ENCODE results near the gene CAPN13.

CAPN13 gene

DNA sequence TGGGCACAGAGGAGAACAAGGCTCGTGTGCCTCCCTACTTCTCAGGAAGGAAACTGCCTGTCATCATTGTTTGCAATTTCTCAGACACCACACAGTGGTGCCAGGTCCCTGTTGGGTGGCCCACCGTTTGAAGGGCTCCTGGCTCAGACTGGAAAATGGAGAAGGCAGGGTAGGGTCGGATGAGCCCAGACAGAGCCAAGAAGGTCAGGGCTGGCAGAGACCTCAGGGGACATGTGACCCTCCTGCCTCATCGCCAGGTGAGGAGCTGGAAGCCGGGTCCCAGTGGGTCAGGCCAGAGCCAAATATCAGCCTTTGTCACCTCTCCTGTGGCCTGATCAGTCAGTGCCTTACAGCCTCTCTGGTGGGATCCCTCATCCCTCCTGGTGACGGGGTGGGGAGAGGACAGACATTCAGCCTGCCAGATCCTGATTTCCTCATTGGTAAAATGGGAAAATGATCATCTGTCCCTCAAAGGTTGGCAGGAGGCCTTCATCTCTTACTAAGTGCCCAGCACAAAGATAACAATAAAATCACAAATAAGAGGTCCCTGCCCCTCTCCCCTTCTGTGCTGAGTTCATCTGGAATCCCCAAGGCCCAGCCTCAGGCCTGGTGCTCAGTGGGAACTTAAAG, 117.6 kb downstream of the CAPN13 start:
- H3K27ac ChIP-seq = no peak overlapping the region
- no peak for DNase-seq (ENCODE audit: low read depth, low spot score)

DNA sequence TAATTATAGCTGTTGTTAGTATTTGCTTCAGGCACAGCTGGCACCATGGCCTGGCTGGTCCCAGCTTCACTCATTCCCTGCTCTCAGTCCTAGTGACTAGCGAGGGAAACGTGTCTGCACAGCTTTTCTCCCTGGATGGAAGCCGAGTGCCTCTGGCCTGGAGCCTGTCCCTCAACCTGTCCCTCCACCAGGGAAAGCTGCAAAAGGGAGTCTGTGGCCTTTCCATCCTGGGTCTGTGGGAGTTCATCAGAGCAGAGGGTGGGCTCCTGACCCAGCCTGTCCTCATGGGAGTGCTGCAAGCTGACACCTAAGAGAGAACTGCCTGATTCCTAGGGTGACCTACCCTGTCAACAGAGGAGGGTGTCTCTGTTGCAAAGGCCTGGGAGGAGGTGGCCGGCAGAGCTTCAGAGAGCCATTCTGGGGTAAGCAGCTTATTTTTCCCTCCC, 118.3 kb downstream of the CAPN13 start:
- H3K27ac ChIP-seq = no peak overlapping the region
- no peak for DNase-seq (ENCODE audit: low read depth, low spot score)

DNA sequence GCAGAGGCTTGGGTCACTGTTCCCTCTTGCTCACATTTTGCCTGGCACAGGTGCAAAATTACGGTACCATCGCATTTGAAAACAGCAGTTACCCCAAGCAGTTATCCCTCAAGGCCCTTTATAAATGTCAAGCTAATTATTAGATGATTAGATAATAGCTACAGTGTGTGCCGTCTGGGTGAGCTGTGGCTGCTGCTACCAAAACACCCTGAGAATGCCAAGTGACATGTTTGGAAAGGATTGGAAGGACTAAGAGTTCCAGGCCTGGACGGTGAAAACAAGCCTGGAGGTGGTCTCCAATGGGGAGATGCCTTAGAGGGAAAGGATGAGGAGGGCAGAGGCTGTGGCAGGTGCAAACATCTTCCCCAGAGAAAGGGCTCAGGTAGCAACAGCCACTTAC, 120.6 kb downstream of the CAPN13 start:
- no peak overlapping the region for H3K27ac ChIP-seq
- no peak for DNase-seq (ENCODE audit: low read depth, low spot score)

DNA sequence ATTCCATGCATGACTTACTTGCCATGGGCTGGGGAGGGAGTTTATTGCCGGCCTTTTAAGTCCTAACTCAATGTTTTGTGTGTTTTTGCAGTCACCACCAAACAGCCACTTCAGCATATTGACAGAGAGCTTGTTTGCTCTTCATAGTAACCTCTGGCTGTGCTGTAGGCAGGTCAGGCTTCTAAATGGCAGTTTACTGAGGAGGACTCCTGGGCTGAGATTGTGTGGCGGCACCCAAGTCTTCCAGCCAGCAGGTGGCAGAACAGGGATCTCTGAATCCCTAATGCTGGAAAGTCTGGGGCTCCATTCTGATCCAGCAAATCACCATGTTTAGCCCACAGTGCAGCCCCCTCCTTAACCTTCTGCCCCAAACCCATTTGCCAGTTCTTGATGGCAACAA, 121.2 kb downstream of the CAPN13 start:
- no peak for DNase-seq (ENCODE audit: low read depth, low spot score)

DNA sequence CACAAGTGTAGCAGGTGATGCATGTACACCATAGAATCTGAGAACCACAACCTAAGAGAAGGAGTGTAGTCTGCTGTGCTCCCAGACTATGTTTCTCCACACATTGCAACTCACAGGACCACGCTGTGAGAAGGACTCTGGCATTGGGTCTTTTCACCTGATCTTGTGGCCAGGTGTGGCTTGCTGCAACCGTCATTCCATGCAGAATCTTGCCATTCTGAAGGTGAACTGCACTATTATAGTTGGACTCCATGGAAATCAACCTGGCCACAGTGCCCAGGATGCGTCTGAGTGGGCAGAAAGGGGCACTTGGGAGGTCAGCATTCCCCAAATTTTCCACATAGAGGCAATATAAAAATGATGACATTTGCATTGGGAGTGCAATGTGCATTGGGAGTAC, 122.2 kb downstream of the CAPN13 start:
- no peak overlapping the region for H3K27ac ChIP-seq
- DNase-seq (ENCODE audit: low read depth, low spot score) = no peak

More for the DNA sequence above, 121.2 kb downstream of the CAPN13 start:
- H3K27ac ChIP-seq = no peak overlapping the region

DNA sequence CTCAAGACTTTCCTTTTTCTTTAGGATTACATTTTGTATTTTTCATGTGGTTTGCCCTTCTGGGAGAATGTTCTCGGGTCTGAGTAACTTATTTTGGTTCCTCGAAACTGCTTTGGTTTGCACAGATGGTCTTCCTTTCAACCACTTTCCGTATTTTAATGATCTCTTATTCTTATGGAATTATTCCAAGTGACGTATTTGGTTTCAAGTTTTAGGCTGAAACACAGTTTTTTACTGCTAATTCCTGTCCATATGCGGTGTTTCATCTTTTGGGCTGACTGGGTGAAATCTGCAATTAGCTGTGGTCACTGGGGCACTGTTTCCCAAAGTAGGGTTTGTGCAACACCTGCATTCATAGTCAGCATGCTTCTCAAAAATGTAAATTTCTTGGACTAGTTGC, 122.7 kb downstream of the CAPN13 start:
- DNase-seq (ENCODE audit: low read depth, low spot score) = no peak
- H3K27ac ChIP-seq = no peak overlapping the region

DNA sequence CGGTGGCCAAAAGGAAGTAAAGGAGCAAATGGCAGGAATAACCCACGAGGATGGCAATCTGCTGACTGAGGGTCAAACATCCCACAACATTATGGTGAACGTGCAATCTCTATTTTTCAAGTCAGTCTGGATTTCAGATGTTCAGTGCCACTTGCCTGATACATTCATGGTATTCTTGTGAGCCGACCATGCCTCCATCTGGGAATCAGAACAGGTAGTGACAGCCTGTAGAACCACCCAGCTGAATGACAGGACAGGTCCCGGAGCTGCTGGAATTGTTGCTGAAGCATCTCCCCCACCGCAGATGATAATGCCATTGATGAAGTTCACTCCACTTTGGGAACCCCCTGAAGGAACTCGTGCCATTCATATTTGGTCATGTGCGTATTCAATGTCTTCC, 123.2 kb downstream of the CAPN13 start:
- no peak for DNase-seq (ENCODE audit: low read depth, low spot score)
- H3K27ac ChIP-seq = no peak overlapping the region

DNA sequence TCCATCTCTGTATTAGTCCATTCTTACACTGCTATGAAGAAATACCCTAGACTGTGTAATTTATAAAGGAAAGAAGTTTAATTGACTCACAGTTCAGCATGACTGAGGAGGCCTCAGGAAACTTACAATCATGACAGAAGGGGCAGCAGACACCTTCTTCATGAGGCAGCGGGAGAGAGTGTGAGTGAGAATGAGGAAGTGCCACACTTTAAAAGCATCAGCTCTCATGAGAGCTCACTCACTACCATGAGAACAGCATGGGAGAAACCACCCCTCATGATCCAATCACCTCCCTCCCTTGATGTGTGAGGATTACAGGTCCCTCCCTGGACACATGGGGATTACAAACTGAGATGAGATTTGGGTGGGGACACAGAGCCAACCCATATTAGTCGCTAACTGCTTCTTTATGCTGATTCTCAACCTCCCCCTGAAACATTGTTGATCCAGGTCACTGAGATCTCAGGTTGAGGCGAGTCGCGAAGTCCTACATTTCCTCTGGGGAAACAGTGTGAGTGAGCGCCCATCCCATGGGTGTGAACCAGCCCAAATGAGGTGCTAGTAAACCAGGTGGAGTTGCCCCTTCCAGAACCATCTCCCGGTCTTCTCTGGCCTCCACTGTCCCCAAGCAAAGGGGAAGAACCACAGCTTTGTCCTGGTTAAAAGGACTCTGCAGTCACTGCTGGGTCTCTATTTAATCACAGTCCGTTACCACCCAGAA, 123.8 kb downstream of the CAPN13 start:
- no peak overlapping the region for H3K27ac ChIP-seq
- DNase-seq (ENCODE audit: low read depth, low spot score) = no peak

DNA sequence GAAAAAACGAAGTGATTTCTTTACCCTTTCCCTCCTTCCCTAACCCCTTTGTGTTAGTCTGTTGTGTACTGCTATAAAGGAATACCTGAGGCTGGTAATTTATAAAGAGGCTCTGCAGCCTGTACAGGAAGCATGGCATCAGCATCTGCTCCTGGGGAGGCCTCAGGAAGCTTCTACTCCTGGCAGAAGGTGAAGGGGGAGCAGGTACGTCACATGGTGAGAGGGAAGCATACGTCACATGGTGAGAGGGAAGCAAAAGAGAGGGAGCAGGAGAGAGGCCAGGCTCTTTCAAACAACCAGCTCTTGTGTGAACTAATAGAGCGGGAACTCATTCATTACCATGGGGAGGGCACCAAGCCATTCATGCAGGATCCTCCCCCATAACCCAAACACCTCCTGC, 126.2 kb downstream of the CAPN13 start:
- no peak for DNase-seq (ENCODE audit: low read depth, low spot score)
- no peak overlapping the region for H3K27ac ChIP-seq

DNA sequence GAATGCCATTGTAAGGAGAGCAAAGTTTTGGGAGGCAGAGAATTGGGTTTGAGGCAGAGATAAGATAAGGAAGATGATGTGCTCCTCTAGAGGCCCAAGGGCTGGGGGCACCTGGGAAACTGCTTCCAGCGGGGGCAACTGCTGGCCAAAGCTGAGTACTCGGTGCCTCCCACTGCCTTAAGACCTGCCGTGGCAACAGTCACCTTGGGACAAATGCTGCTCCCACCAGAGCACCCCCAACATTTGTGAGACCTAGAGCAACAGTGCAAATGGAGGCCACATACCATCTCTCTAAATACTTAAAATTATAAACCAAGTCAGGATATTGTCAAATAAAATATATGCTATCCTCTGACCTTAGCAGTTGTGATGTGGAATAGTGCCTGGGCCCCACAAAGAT, 127.1 kb downstream of the CAPN13 start:
- DNase-seq (ENCODE audit: low read depth, low spot score) = no peak
- no peak overlapping the region for H3K27ac ChIP-seq

DNA sequence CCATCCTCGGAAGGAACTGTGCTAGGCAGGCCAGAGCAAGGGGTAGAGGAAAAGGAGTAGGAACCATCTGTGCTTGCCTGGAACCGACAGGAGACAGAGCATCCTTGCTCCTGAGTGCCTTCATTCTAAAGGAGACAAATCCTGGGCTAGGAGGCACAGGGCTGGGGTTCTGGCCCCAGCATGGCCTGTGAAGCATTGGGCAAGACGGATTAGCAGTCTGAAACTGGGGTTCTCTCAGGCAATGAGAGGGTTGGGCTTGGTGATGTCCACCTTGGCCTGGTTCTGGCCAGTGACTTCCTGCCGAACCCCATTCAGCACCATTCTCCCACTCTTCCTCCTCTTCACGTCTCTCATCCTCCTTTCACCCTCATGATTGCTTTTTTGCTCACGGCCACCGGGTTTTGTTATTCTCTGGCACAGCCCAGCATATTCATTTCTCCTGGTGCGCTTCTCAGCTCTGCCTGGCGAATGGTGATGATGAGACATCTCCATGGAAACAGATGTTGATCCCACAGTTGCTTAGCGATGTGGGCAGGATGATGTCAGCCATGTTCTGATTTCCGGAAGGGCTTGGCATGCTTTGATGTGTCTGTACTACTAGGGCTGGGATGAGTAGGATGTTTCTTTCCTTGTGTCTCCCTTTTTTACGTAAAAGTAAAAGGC, 127.7 kb downstream of the CAPN13 start:
- H3K27ac ChIP-seq = no peak overlapping the region
- no peak for DNase-seq (ENCODE audit: low read depth, low spot score)

DNA sequence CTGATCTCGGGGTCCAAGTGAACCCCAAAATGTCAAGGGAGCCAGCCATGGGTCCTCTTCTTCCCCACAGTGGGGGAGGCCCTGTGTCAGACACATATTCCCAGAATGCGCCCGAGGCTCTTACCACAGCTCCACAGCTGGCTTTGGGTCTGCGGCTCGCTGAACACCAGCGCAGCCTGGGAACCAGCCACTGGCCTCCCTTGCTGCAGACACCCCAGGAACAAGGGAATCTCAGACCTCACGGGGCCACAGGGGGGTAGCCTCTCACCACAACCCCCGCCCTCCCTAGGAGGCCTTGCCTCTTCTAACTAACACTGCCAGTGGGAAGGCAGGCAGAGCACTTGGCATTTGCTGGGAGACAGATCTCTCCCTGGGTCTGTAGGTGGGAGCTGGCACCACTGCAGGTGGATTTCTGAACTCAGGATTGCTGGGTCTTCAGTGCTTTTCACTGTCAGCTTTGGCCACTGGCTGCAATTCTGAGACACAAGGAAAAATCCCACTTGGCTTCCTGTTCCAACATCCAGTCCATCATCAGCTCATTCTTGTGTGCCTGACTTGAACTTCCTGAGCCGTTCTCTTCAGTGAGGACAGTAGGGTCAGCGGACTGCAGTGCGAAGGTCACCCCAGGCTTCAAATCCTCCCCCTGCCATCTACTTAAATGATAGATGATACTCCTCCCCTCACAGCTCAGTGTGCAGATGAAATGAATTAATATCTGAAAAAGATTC, 128.7 kb downstream of the CAPN13 start:
- no peak for DNase-seq (ENCODE audit: low read depth, low spot score)
- no peak overlapping the region for H3K27ac ChIP-seq

DNA sequence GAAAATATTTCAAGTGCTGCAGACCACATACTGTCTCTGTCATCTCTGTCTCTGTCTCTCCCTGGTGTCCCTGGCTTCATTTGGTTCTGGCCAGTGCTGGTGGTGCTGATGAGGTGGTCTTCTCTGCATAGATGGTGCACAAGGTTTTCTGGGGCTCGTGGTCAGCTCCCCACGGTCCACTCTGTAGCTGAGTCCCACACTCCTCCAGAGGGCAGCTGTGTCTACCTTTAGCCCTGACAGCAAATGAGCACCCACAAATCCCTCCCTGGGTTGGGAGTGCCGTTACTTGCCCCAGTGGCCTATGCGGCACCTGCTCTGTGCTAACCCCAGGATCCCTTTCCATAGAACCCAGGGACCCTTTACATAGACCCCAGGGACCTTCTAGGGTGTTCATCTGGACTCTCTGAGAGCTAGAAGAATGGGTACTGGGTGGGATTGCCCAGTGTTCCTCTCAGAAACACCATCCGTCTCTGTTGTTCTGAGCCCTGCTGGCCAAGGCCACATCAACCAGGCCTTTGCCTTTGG, 129.3 kb downstream of the CAPN13 start:
- no peak overlapping the region for H3K27ac ChIP-seq
- DNase-seq (ENCODE audit: low read depth, low spot score) = no peak

DNA sequence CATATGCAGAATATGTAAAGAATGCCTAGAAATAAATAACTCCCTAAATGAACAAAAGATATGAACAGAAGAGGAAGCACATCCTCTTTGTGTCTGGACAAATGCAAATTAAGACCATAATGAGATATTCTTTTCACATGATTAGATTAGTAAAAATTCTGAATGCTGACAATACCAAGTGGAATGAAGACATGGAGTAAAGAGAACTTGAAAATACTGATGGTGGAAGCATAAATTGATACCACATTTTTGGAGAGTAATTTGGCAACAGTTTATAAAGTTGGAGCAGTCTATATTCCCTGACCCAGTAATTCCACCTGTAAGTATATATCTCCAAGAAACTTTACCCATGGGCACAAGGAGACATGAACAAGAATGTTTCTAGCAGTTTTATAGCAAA, 130.0 kb downstream of the CAPN13 start:
- no peak for DNase-seq (ENCODE audit: low read depth, low spot score)
- H3K27ac ChIP-seq = no peak overlapping the region

DNA sequence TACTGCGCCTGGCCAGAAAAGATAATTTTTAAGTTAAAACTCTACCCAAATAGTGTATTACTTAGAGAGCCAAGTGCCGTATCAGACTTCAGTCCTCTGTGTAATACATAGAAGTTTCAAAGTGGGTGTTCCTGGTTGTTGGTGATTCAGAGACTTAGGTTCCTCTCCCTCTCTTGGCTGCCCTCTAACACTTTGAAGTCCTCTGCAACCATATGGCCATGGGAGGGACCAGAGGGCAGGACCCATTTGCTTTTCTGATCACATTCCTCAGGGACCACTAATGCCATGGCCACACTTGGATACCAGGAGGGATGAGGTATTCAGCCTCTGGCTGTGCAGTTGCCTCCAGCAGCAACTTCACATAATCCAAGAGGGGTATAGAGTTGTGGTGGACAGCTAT, 131.5 kb downstream of the CAPN13 start:
- DNase-seq (ENCODE audit: low read depth, low spot score) = no peak
- H3K27ac ChIP-seq = no peak overlapping the region

DNA sequence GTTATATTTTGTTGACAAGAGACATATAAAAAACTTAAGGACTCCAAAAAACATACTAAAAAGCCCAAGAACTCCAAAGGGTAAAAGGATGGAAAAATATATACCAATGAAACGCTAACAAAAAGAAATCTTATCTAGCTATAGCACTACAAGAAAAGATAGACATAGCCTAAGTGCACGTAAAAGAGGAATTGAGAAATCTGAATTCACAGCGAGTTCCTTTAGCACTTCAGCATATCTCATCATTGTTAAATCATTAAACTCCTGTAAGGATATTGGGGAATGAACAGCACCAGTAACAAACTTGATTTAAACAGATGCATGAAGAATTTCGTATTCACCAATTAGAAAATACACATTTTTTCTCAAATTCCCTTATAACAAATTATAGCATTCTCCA, 134.1 kb downstream of the CAPN13 start:
- no peak overlapping the region for H3K27ac ChIP-seq
- no peak for DNase-seq (ENCODE audit: low read depth, low spot score)
